Measurements from ENCODE around the gene SLC31A2. TPM values are rescaled to one million over a fixed set of nuclear protein-coding genes. Genes with fewer than 3 reads are reported as not detected.

Gene SLC31A2
- polyA plus RNA-seq, 1 of the 3 experiments (the other 2 are of a cell fraction) = 6.4 TPM

- DNase-seq = no peak
- Histone ChIP-seq H3K36me3 (replicated peaks in 1 of 2; ENCODE audit: control insufficient read depth in 1 of 2, insufficient read depth in 2 of 2, low read length in 1 of 2) (no peaks in the 10 kb centered on the region), H2AFZ (ENCODE audit: low read depth) (no peak overlapping the region), H3K4me3 (ENCODE audit: low read depth in 2 of 2, low read length in 1 of 2) (no peak overlapping the region), H4K20me1 (ENCODE audit: insufficient read depth) (no peaks in the 10 kb centered on the region), H3K4me1 (ENCODE audit: control insufficient read depth in 1 of 2, insufficient read depth in 2 of 2, low read depth in 1 of 2, low read length in 1 of 2) (no peaks in the 10 kb centered on the region), H3K27ac (ENCODE audit: low read depth in 2 of 2, low read length in 1 of 2) (no peak overlapping the region), H3K79me2 (ENCODE audit: insufficient read depth) (no peaks in the 10 kb centered on the region), H3K9me3 (no peaks in the 10 kb centered on the region), H3K27me3 (ENCODE audit: insufficient read depth) (no peaks in the 10 kb centered on the region; the same call in 1 of the 2 replicates), H3K9ac (no peak overlapping the region), H3K9me2 (no peaks in the 10 kb centered on the region), H3K4me2 (no peak overlapping the region), H3F3A (replicated peaks; ENCODE audit: insufficient read depth) (no peaks in the 10 kb centered on the region)
- 25% methylated on average over 3 of the region's 3 CpGs for WGBS (ENCODE audit: low lambda C conversion rate)
- no peak for TF ChIP-seq EP300 (IDR thresholded peaks at IDR 0.05; ENCODE audit: borderline replicate concordance in 1 of 2, low read depth in 1 of 2, low read length in 1 of 2)
- no peak for TF ChIP-seq PBX3 (IDR thresholded peaks at IDR 0.05)
- no peak for TF ChIP-seq NRF1 (IDR thresholded peaks at IDR 0.05; ENCODE audit: low read depth, low read length)
- no peak for TF ChIP-seq POLR2AphosphoS5 (IDR thresholded peaks at IDR 0.05; ENCODE audit: low read depth, low read length)
- TF ChIP-seq REST (IDR thresholded peaks at IDR 0.05; ENCODE audit: low read depth, low read length) = no peak
- no peak for TF ChIP-seq RAD21 (IDR thresholded peaks at IDR 0.05; ENCODE audit: low read length)
- no peak for TF ChIP-seq RXRA (IDR thresholded peaks at IDR 0.05; ENCODE audit: borderline replicate concordance, low read depth)
- no peak for TF ChIP-seq MAX (IDR thresholded peaks at IDR 0.05; ENCODE audit: low read depth)
- TF ChIP-seq JUND (IDR thresholded peaks at IDR 0.05) = no peak
- no peak for TF ChIP-seq SIN3A (IDR thresholded peaks at IDR 0.05; ENCODE audit: borderline replicate concordance, low read depth, low read length)
- TF ChIP-seq FOXJ3 (CRISPR knock-in tag; IDR thresholded peaks at IDR 0.05) = no peak
- no peak for TF ChIP-seq GABPA (IDR thresholded peaks at IDR 0.05; ENCODE audit: low read depth)
- no peak for TF ChIP-seq FOSL2 (IDR thresholded peaks at IDR 0.05; ENCODE audit: borderline replicate concordance, low read depth)
- TF ChIP-seq SMC3 (IDR thresholded peaks at IDR 0.05; ENCODE audit: low read depth, low read length) = no peak
- TF ChIP-seq MEF2A (IDR thresholded peaks at IDR 0.05; ENCODE audit: borderline replicate concordance, low read depth) = no peak
- no peak for TF ChIP-seq TAF1 (IDR thresholded peaks at IDR 0.05; ENCODE audit: borderline replicate concordance, low read depth, low read length)
- TF ChIP-seq EZH2phosphoT487 (IDR thresholded peaks at IDR 0.05; ENCODE audit: borderline replicate concordance, low read depth) = no peak
- no peak for TF ChIP-seq CHD2 (IDR thresholded peaks at IDR 0.05; ENCODE audit: low read length, partially characterized antibody)
- no peak for TF ChIP-seq FOXM1 (IDR thresholded peaks at IDR 0.05; ENCODE audit: low read depth)
- TF ChIP-seq GATA2 (CRISPR knock-in tag; IDR thresholded peaks at IDR 0.05) = no peak
- POLR2A ChIA-PET = no interaction called here
- CTCF ChIA-PET = interaction anchor here (1.5 kb wide), 1 partner anchor 26 kb away, joined by 4 read pairs; no protein-coding TSS in a partner anchor
Measured at GRCh38 chr9:113138760-113139159, 12.0 kb upstream of the SLC31A2 start.

Measured in SK-N-SH (cell line).